Measurements from ENCODE around the gene HSPA1L. TPM values are rescaled to one million over a fixed set of nuclear protein-coding genes. Genes with fewer than 3 reads are reported as not detected.
"Not testable (repeated sequence)": the region's sequence is repeated elsewhere in the genome, so short reads cannot be mapped to it uniquely, and the experiment has no call there.

The HSPA1L gene
- total RNA-seq (1 to 10 TPM; 1.6 to 2.8 (median 2.2) TPM), polyA plus RNA-seq (2.0 TPM)
- long read RNA-seq, donor 1, partial matches to known transcripts = 0 of 4 reads
- long read RNA-seq, donor 1, other reads (novel, unspliced or antisense) = 2 of 4 reads
- long read RNA-seq, donor 2, partial matches to known transcripts = 0 of 3 reads
- long read RNA-seq, donor 2, other reads (novel, unspliced or antisense) = 1 of 3 reads
- long read RNA-seq, donor 3, partial matches to known transcripts = 0 of 3 reads
- long read RNA-seq, donor 3, other reads (novel, unspliced or antisense) = 1 of 3 reads
- long read RNA-seq, donor 4, partial matches to known transcripts = 0 of 1 reads
- long read RNA-seq, donor 4, other reads (novel, unspliced or antisense) = 1 of 1 reads

DNA sequence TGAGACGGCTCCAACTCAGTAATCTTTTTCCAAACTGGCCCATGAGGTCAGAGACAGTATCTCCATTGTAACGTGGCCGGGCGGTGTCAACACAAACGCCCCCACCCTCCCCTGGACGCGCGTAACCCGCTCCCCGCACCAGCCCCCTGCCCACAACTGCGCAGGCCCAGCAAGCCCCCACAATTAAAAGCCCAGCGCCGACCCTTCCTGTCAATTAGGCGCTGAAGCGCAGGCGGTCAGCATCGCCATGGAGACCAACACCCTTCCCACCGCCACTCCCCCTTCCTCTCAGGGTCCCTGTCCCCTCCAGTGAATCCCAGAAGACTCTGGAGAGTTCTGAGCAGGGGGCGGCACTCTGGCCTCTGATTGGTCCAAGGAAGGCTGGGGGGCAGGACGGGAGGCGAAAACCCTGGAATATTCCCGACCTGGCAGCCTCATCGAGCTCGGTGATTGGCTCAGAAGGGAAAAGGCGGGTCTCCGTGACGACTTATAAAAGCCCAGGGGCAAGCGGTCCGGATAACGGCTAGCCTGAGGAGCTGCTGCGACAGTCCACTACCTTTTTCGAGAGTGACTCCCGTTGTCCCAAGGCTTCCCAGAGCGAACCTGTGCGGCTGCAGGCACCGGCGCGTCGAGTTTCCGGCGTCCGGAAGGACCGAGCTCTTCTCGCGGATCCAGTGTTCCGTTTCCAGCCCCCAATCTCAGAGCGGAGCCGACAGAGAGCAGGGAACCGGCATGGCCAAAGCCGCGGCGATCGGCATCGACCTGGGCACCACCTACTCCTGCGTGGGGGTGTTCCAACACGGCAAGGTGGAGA is at the start of gene HSPA1L, which contains the start of gene HSPA1A:
TSS of gene HSPA1L (minus strand) at position 259 of the 814 bp plus-strand sequence. CDS start 3,311 bp downstream, outside the sequence.
TSS of gene HSPA1A (plus strand) at position 519 of the 814 bp plus-strand sequence. CDS start at position 733, 214 bp downstream.
- WGBS = 0% methylated on average over 56 of the region's 56 CpGs
- Histone ChIP-seq H3K27me3 (ENCODE audit: control insufficient read depth, insufficient read depth) (no peaks in the 10 kb centered on the region), H3K4me3 (ENCODE audit: low read length) (peak within 1 kb of the TSS; percentile 92), H3K9me3 (ENCODE audit: control insufficient read depth, low read length) (no peaks in the 10 kb centered on the region), H3K27ac (ENCODE audit: low read length) (peak within 1 kb of the TSS; percentile 98), H3K4me1 (ENCODE audit: control insufficient read depth, insufficient read depth, low read length) (no peaks in the 10 kb centered on the region)
- intact Hi-C loops (cut with DNase I) = no loop called here
- peak; percentile 97 to 98 (median 97) for DNase-seq
- peak; percentile 92 to 93 for ATAC-seq

DNA sequence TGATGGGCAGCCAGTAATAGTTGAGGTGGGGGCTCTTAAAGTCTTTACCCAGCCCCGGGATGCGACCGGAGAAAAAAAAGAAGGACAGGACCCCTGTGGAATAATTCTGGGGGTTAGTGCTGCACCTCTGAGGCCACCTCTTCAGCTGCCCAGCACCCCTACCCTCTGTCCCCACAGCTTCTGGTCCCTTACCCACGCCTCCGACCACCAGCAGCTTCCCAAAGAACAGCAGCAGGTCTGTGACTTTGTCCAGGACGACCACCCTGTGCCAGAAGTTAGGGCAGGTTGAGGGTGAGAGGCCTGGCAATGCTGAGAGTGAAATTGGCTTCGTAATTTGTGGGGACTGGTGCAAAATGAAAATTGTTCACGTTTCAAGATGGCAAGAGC is 49.7 kb upstream of the HSPA1L start:
- DNase-seq (peak in 2 of 3 donors; percentile 26 to 28), ATAC-seq (no peak)
- 85% methylated on average over 8 of the region's 8 CpGs for WGBS
- Histone ChIP-seq H3K4me1 (ENCODE audit: control insufficient read depth, insufficient read depth, low read length) (peaks cover 2% of the 10 kb centered on the region), H3K27ac (ENCODE audit: low read length) (no peak overlapping the region), H3K9me3 (ENCODE audit: control insufficient read depth, low read length) (no peaks in the 10 kb centered on the region), H3K4me3 (ENCODE audit: low read length) (no peak overlapping the region), H3K27me3 (ENCODE audit: control insufficient read depth, insufficient read depth) (no peaks in the 10 kb centered on the region)
- intact Hi-C loops (cut with DNase I) = loop anchor here in 1 of 4 donors (10.0 kb wide), 1 partner anchor 180 kb away; the partner anchor contains the start of gene LY6G5C

DNA sequence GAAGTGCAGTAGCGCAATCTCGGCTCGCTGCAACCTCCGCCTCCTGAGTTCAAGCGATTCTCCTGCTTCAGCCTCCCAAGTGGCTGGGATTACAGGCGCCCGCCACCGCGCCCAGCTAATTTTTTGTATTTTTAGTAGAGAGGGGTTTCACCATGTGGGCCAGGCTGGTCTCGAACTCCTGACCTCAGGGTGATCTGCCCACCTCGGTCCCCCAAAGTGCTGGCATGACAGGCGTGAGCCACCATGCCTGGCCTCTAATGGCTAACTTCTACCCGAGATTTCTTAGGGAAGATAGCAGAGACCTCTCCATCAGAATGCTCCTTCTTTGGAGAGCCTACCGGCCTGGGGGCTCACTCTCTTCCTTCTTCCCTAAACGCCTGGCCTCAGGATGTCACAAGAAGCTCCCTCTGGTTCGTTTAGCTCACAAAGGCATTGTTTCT is 49.1 kb upstream of the HSPA1L start:
- H3K27ac ChIP-seq (ENCODE audit: low read length); H3K27me3 ChIP-seq (ENCODE audit: control insufficient read depth, insufficient read depth); ATAC-seq; H3K9me3 ChIP-seq (ENCODE audit: control insufficient read depth, low read length); H3K4me1 ChIP-seq (ENCODE audit: control insufficient read depth, insufficient read depth, low read length): not testable (repeated sequence)
- intact Hi-C loops (cut with DNase I) = loop anchor here in 1 of 4 donors (10.0 kb wide), 1 partner anchor 179 kb away; the partner anchor contains the start of gene LY6G5C
- 14% methylated on average over 16 of the region's 16 CpGs for WGBS
- DNase-seq = peak in 1 of 3 donors; percentile 54
- peak overlapping the region; percentile 46 for H3K4me3 ChIP-seq (ENCODE audit: low read length)

DNA sequence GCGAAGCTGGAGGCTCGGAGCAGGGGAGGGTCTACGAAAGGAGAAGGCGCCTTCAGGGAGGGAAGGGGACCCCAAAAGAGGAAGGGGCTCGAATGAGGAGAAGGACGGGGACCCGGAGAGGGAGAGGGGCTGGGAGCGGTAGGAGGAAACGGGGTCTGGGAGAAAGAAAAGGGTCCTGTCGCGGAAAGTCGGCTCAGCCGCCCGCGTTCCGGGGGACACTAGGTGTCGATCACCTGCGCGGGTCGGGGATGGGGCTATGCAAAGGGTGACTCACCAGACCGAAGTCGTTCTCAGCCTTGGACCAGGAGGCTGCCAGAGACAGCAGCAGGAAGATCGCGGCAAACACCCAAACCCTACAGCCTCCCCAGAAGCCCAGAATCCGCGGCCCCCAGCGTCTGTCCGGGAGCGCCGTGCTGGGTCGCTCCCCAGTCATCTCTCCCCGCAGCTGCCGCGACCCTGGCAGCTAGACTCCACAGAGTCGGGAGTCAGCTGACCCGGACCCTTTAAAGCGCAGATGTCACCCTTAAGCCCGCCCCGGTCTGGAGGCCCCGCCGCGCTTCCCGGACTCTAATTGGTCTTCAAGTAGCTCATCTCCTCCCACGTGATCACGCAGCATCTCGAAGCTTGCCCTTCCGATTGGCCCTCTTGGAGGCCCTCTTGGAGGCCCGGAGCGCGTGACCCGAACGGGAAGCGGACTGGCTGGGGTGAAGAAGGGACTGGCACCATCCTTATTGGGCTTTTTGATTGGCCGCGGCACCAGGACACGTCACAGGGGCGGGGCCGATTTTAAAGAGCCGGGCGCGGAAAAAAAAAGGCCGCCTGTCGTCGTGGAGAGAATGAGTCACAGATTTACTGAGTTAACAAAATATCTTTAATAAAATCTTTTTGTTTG is 47.5 kb upstream of the HSPA1L start, which contains the start of gene NEU1:
TSS of gene NEU1 (minus strand) at position 478 of the 892 bp plus-strand sequence. CDS start at position 433, 45 bp downstream.
- Histone ChIP-seq H3K4me3 (ENCODE audit: low read length) (peak within 1 kb of the TSS; percentile 85), H3K27ac (ENCODE audit: low read length) (peak within 1 kb of the TSS; percentile 86), H3K9me3 (ENCODE audit: control insufficient read depth, low read length) (no peaks in the 10 kb centered on the region), H3K27me3 (ENCODE audit: control insufficient read depth, insufficient read depth) (no peaks in the 10 kb centered on the region), H3K4me1 (ENCODE audit: control insufficient read depth, insufficient read depth, low read length) (peaks cover 2% of the 10 kb centered on the region)
- peak; percentile 98 for ATAC-seq
- WGBS = under 1% methylated on average over 64 of the region's 64 CpGs
- intact Hi-C loops (cut with DNase I) = loop anchor here in 1 of 4 donors (10.0 kb wide), 1 partner anchor 178 kb away; the partner anchor contains the start of gene LY6G5C
- peak; percentile 100 for DNase-seq

DNA sequence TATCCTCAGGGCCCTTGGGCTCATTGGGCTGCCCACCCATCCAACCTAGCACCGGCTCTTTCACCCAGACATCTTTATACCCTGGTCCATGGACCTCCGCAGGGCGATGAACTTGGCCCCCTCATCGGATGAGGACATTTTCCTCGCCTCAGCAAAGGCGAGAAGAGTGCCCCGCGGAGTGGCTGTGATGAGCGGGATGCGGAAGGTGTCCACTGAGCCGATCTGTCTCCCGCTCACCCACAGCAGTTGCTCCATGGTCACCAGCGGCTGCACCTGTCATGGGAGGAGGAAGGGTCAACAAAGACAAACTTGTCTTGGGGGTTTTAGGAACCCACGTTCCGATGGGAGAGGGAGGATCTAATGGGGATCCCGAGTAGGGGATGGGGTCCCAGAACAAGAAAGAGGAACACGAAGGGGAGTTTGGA is 46.8 kb upstream of the HSPA1L start:
- 39% methylated on average over 17 of the region's 17 CpGs for WGBS
- peaks cover 2% of the 10 kb centered on the region for H3K4me1 ChIP-seq (ENCODE audit: control insufficient read depth, insufficient read depth, low read length)
- no peaks in the 10 kb centered on the region for H3K27me3 ChIP-seq (ENCODE audit: control insufficient read depth, insufficient read depth)
- ATAC-seq = no peak
- no peaks in the 10 kb centered on the region for H3K9me3 ChIP-seq (ENCODE audit: control insufficient read depth, low read length)
- intact Hi-C loops (cut with DNase I) = loop anchor here in 1 of 4 donors (10.0 kb wide), 1 partner anchor 177 kb away; the partner anchor contains the start of gene LY6G5C
- peak overlapping the region; percentile 85 for H3K4me3 ChIP-seq (ENCODE audit: low read length)
- H3K27ac ChIP-seq (ENCODE audit: low read length) = no peak overlapping the region
- DNase-seq = peak in 1 of 3 donors; percentile 65

DNA sequence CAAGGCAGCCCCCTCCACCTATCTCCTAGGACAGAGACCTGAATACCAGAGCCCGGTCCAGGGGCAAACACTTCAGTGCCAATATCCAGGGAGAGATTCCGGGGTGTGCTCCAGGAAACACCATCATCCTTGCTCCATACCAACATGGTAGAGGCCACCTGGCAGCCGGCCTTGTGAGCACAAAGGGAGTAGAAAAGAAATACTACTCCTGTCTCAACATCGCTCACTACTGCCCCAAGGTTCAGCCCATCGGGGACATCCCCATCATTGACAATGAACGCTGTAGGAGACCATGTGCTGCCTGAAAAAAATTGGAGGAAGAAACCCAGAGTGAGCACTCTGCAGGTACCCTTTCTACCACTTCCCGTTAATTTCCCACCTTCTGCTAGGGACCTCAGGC is 46.1 kb upstream of the HSPA1L start:
- H3K4me3 ChIP-seq (ENCODE audit: low read length) = no peak overlapping the region
- peak in 1 of 3 donors; percentile 32 for DNase-seq
- no peaks in the 10 kb centered on the region for H3K27me3 ChIP-seq (ENCODE audit: control insufficient read depth, insufficient read depth)
- peaks cover 2% of the 10 kb centered on the region for H3K4me1 ChIP-seq (ENCODE audit: control insufficient read depth, insufficient read depth, low read length)
- no peaks in the 10 kb centered on the region for H3K9me3 ChIP-seq (ENCODE audit: control insufficient read depth, low read length)
- no peak overlapping the region for H3K27ac ChIP-seq (ENCODE audit: low read length)
- 93% methylated on average over 7 of the region's 7 CpGs for WGBS
- ATAC-seq = no peak
- intact Hi-C loops (cut with DNase I) = loop anchor here in 1 of 4 donors (10.0 kb wide), 1 partner anchor 176 kb away; the partner anchor contains the start of gene LY6G5C

DNA sequence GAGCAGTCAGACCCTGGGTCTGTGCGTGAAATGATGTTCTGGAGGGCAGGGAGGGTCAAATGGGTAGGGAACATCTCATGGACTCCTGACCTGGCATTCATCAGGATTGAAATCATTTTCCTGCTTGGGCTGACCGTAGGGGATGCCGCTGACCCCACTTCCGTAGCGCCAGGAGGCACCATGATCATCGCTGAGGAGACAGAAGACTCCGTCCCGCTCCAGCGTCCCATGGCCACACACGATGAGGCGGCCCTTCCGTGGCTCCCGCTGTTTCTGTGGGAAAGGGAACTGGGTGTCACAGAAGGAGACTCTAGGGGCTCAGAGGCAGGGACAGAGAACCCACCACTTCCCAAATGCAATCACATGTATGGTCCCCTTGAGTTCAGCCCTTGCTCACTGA is 45.3 kb upstream of the HSPA1L start:
- 93% methylated on average over 13 of the region's 13 CpGs for WGBS
- Histone ChIP-seq H3K9me3 (ENCODE audit: control insufficient read depth, low read length) (no peaks in the 10 kb centered on the region), H3K4me3 (ENCODE audit: low read length) (no peak overlapping the region), H3K27ac (ENCODE audit: low read length) (no peak overlapping the region), H3K4me1 (ENCODE audit: control insufficient read depth, insufficient read depth, low read length) (peaks cover 2% of the 10 kb centered on the region), H3K27me3 (ENCODE audit: control insufficient read depth, insufficient read depth) (no peaks in the 10 kb centered on the region)
- intact Hi-C loops (cut with DNase I) = loop anchor here in 1 of 4 donors (10.0 kb wide), 1 partner anchor 176 kb away; the partner anchor contains the start of gene LY6G5C
- ATAC-seq = no peak
- peak in 1 of 3 donors; percentile 30 for DNase-seq

DNA sequence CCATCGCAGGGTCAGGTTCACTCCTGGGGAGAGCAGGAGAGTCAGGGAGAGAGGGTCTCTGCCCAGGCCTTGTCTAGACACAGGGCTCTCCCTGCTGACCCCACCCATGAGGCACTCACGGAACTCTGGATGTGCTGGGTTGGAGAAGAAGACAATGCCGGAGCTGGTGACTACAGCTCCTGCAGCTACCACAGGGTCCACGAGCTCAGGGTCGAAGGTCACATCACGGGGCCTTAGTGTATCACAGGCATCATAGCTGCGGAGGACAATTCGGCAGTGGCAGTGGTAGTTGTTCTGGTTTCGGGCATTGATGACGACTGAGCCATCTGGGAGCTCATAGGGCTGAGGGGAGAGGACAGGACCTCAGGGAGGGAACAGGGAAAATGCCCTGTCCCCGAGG is 44.8 kb upstream of the HSPA1L start:
- DNase-seq (peak in 1 of 3 donors; percentile 34), ATAC-seq (no peak)
- H3K27me3 ChIP-seq (ENCODE audit: control insufficient read depth, insufficient read depth) = no peaks in the 10 kb centered on the region
- H3K9me3 ChIP-seq (ENCODE audit: control insufficient read depth, low read length) = no peaks in the 10 kb centered on the region
- H3K4me1 ChIP-seq (ENCODE audit: control insufficient read depth, insufficient read depth, low read length) = peaks cover 2% of the 10 kb centered on the region
- WGBS = 91% methylated on average over 11 of the region's 11 CpGs
- no peak overlapping the region for H3K27ac ChIP-seq (ENCODE audit: low read length)
- intact Hi-C loops (cut with DNase I) = loop anchor here in 1 of 4 donors (10.0 kb wide), 1 partner anchor 175 kb away; the partner anchor contains the start of gene LY6G5C
- H3K4me3 ChIP-seq (ENCODE audit: low read length) = no peak overlapping the region

DNA sequence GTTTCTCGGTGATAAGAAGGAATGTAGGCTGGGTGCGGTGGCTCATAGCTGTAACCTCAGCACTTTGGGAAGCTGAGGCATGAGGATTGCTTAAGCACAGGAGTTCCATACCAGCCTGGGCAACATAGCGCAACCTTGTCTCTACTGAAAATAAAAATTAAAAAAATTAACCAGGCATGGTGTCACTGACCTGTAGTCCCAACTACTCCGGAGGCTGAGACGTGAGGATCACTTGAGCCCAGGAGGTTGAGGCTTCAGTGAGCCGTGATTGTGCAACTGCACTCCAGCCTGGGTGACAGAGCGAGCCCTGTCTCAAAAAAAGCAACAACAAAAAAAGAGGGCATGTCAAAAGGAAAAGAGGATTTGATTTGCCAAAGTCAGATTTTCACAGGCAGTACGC is 43.6 kb upstream of the HSPA1L start:
- no peak for ATAC-seq
- Histone ChIP-seq H3K4me3 (ENCODE audit: low read length) (no peak overlapping the region), H3K4me1 (ENCODE audit: control insufficient read depth, insufficient read depth, low read length) (peaks cover 2% of the 10 kb centered on the region), H3K27me3 (ENCODE audit: control insufficient read depth, insufficient read depth) (no peaks in the 10 kb centered on the region), H3K27ac (ENCODE audit: low read length) (no peak overlapping the region), H3K9me3 (ENCODE audit: control insufficient read depth, low read length) (no peaks in the 10 kb centered on the region)
- intact Hi-C loops (cut with DNase I) = no loop called here
- WGBS = 95% methylated on average over 8 of the region's 8 CpGs
- DNase-seq = peak in 1 of 3 donors; percentile 4

DNA sequence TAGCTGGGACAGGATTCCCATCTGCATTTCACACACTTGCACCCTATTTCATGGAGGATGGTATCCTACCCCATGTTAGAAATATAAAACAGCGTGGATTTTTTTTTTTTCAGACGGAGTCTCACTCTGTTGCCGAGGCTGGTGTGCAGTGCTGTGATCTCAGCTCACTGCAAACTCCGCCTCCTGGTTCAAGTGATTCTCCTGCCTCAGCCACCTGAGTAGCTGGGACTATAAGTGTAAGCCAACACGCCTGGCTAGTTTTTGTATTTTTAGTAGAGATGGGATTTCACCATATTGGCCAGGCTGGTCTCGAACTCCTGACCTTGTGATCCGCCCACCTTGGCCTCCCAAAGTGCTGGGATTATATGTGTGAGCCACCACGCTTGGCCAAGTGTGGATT is 42.7 kb upstream of the HSPA1L start:
- intact Hi-C loops (cut with DNase I) = not testable (repeated sequence)

More for the DNA sequence above, 42.7 kb upstream of the HSPA1L start:
- H3K4me3 ChIP-seq (ENCODE audit: low read length); DNase-seq; ATAC-seq; H3K27ac ChIP-seq (ENCODE audit: low read length); H3K9me3 ChIP-seq (ENCODE audit: control insufficient read depth, low read length); H3K4me1 ChIP-seq (ENCODE audit: control insufficient read depth, insufficient read depth, low read length); H3K27me3 ChIP-seq (ENCODE audit: control insufficient read depth, insufficient read depth): not testable (repeated sequence)
- WGBS = 91% methylated on average over 8 of the region's 8 CpGs
